Uterus (tissue), 2 donors: ENCODE results near the gene PXDC1.

Experiments
- POLR2A ChIP-seq, 2 donors: fragments of 450-650 bp; IDR thresholded peaks; one replicate each; pipeline ENCODE4 v1.6.1; 2016; ENCODE audit warnings: antibody characterized with exemption in 2 of 2, mild to moderate bottlenecking in 1 of 2, moderate library complexity in 1 of 2
- TF ChIP-seq, protein P1 (sequence below), 4 experiments: fragments of 200-600 bp in 2 of 4; fragments of 450-650 bp in 2 of 4; sonication (generic) in 2 of 4; IDR thresholded peaks; one replicate each; pipeline ENCODE4 v1.5.1; 2016 to 2019; ENCODE audit warnings: antibody characterized with exemption in 4 of 4, mild to moderate bottlenecking in 2 of 4, moderate library complexity in 1 of 4

DNA sequence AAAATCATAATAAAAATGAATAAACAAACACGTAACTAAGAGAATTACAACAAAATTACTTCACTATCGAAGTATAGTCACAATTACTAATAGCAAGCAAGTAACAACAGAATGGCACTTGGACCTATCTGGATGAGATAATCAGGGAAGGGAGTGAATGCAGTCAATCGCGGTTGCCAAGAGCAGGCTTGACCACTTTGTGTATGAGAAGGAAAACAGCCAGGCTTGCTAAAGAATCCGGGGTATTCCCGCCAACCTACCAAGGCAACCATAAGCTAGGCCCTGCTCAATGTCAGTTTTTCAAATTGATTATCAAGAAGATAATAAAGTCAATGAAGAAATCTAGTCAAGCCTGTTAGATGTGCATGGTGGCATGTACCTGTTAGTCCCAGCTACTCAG, 39.7 kb downstream of the PXDC1 start:
- TF ChIP-seq, protein P1, sequence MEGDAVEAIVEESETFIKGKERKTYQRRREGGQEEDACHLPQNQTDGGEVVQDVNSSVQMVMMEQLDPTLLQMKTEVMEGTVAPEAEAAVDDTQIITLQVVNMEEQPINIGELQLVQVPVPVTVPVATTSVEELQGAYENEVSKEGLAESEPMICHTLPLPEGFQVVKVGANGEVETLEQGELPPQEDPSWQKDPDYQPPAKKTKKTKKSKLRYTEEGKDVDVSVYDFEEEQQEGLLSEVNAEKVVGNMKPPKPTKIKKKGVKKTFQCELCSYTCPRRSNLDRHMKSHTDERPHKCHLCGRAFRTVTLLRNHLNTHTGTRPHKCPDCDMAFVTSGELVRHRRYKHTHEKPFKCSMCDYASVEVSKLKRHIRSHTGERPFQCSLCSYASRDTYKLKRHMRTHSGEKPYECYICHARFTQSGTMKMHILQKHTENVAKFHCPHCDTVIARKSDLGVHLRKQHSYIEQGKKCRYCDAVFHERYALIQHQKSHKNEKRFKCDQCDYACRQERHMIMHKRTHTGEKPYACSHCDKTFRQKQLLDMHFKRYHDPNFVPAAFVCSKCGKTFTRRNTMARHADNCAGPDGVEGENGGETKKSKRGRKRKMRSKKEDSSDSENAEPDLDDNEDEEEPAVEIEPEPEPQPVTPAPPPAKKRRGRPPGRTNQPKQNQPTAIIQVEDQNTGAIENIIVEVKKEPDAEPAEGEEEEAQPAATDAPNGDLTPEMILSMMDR (IDR thresholded peaks at IDR 0.05): no peak
- TF ChIP-seq POLR2A (IDR thresholded peaks at IDR 0.05): no peak
